Measurements from ENCODE around the gene ARHGAP22. TPM values are rescaled to one million over a fixed set of nuclear protein-coding genes. Genes with fewer than 3 reads are reported as not detected.

ARHGAP22 gene
- total RNA-seq, 4 donors from 2014 or later, result 3.2 to 24.0 (median 9.9) TPM

DNA sequence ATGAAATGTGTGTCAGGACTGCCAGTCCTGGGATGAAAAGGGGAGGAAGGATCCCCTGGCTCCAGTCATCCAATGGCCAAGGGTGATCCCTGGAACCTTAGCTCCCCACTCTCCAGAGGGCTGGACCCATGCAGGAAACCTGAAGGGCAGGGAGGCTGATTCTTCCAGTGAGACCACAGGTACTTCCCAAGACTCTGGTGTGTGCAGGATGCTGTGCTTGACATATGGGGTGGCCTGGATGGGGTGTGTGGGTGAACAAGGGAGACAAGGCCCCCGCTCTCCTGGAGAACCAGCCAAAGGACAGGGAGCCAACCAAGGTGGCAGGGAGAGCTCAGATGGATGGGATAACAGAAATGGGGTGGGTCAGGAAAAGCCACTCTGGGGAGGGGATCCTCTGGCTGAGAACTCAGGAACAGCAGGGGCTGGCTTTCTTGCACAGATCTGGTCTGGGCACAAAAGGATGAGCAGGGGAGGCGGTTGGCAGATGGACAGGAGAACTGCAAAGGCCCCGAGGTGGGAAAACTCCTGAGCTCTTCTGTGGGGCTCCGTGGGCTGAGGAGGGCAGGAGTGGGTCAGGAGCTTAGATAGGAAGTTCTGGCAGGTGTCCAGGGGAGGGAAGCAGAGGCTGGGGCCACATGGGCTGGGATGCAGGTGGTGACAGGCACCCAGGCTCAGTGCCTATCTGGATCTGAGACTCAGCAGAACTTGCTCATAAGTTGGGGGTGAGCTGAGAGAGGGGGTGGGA, 100.6 kb downstream of the ARHGAP22 start:
- no peak for ATAC-seq (ENCODE audit: low FRiP score)
- DNase-seq (ENCODE audit: low spot score), result no peak
- TF ChIP-seq, protein P1, sequence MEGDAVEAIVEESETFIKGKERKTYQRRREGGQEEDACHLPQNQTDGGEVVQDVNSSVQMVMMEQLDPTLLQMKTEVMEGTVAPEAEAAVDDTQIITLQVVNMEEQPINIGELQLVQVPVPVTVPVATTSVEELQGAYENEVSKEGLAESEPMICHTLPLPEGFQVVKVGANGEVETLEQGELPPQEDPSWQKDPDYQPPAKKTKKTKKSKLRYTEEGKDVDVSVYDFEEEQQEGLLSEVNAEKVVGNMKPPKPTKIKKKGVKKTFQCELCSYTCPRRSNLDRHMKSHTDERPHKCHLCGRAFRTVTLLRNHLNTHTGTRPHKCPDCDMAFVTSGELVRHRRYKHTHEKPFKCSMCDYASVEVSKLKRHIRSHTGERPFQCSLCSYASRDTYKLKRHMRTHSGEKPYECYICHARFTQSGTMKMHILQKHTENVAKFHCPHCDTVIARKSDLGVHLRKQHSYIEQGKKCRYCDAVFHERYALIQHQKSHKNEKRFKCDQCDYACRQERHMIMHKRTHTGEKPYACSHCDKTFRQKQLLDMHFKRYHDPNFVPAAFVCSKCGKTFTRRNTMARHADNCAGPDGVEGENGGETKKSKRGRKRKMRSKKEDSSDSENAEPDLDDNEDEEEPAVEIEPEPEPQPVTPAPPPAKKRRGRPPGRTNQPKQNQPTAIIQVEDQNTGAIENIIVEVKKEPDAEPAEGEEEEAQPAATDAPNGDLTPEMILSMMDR (IDR thresholded peaks at IDR 0.05), result no peak

- no peak for ATAC-seq (ENCODE audit: low FRiP score)
- DNase-seq (ENCODE audit: low spot score), result no peak
- TF ChIP-seq, protein P1 (IDR thresholded peaks at IDR 0.05), result no peak
Observed at GRCh38 chr10:48503293-48503911, 101.5 kb downstream of the ARHGAP22 start.

DNA sequence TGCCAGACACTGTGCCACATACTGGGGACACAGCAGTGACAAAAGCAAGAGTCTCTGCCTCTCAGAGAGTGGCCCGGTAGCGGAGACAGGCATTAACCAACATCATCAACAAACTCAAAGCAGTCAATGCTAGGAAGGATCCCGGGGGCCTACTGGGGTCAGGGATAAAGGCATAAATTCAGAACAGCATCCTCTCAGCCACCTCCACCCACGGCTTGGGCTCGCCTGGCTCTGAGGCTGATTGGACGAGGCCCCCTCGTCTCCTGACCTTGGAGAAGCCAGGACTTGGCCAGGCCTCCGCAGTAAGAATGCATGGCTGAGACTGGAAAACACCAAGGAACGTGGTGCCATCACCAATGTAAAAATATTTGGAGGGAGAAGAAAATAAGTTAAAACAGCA, 102.1 kb downstream of the ARHGAP22 start:
- ATAC-seq (ENCODE audit: low FRiP score) (no peak), DNase-seq (ENCODE audit: low spot score) (no peak)
- TF ChIP-seq, protein P1 (IDR thresholded peaks at IDR 0.05), result no peak

GRCh38 chr10:48501787-48502771, 102.8 kb downstream of the ARHGAP22 start:
- no peak for DNase-seq (ENCODE audit: low spot score)
- ATAC-seq (ENCODE audit: low FRiP score), result no peak
- TF ChIP-seq, protein P1 (IDR thresholded peaks at IDR 0.05), result no peak

GRCh38 chr10:48501226-48501625, 103.6 kb downstream of the ARHGAP22 start:
- DNase-seq (ENCODE audit: low spot score), result no peak
- ATAC-seq (ENCODE audit: low FRiP score), result no peak
- TF ChIP-seq, protein P1 (IDR thresholded peaks at IDR 0.05), result no peak

GRCh38 chr10:48500771-48501170, 104.1 kb downstream of the ARHGAP22 start:
- TF ChIP-seq, protein P1 (IDR thresholded peaks at IDR 0.05), result no peak
- no peak for ATAC-seq (ENCODE audit: low FRiP score)
- DNase-seq (ENCODE audit: low spot score), result no peak

All from omental fat pad (tissue), 4 donors.